ENCODE results near the gene FOXI3.

- no peak for TF ChIP-seq CTCF (IDR thresholded peaks at IDR 0.05)
- TF ChIP-seq POLR2A (IDR thresholded peaks at IDR 0.05), result no peak
- TF ChIP-seq POLR2AphosphoS5 (IDR thresholded peaks at IDR 0.05), result no peak
These were observed 18.8 kb upstream of the FOXI3 start for GRCh38 chr2:88471083-88471942.

Measured in prostate gland (tissue), 2 donors.